GM12878 (cell line): ENCODE measurements around the gene LRRC47.

Experiments
- BACH1 ChIP-seq: fragments of 450-650 bp; IDR thresholded peaks from 2 replicates; pipeline ENCODE4 v1.6.1; 2017; ENCODE audit warnings: mild to moderate bottlenecking, borderline replicate concordance
- CTCF ChIP-seq, 3 experiments: IDR thresholded peaks in 2 of 3; conservative IDR thresholded peaks in 1 of 3; 2 replicates each; pipeline ENCODE4 v1.5.1; 2011; ENCODE audit warnings: low read depth in 3 of 3, low read length in 3 of 3, mild to moderate bottlenecking in 3 of 3, control low read depth in 2 of 3, moderate library complexity in 2 of 3, inconsistent platforms in 1 of 3, mixed read lengths in 1 of 3; ENCODE audit not compliant: control insufficient read depth in 2 of 3, insufficient read depth in 1 of 3; ENCODE audit errors: extremely low read depth in 1 of 3
- EZH2 ChIP-seq: IDR thresholded peaks from 2 replicates; pipeline ENCODE4 v1.6.1; 2012; ENCODE audit warnings: low read depth, mild to moderate bottlenecking, control low read depth, inconsistent platforms, low read length, borderline replicate concordance; ENCODE audit not compliant: control insufficient read depth
- MEF2A ChIP-seq: IDR thresholded peaks from 2 replicates; pipeline ENCODE4 v1.6.1; 2011; ENCODE audit warnings: low read depth, mild to moderate bottlenecking, low read length, moderate library complexity; ENCODE audit not compliant: insufficient read depth
- POLR2A ChIP-seq: IDR thresholded peaks from 2 replicates; pipeline ENCODE4 v1.6.1; 2011; ENCODE audit warnings: low read depth, mild to moderate bottlenecking, low read length
- POLR2AphosphoS5 ChIP-seq: IDR thresholded peaks from 2 replicates; pipeline ENCODE4 v1.6.1; 2011; ENCODE audit warnings: mild to moderate bottlenecking, low read length, inconsistent platforms
- RAD51 ChIP-seq: fragments of 450-650 bp; IDR thresholded peaks from 2 replicates; pipeline ENCODE4 v1.6.1; 2016; ENCODE audit warnings: moderate library complexity, mild to moderate bottlenecking, inconsistent platforms
- SMAD5 ChIP-seq: IDR thresholded peaks from 2 replicates; pipeline ENCODE4 v1.6.1; 2016; ENCODE audit warnings: antibody characterized with exemption, low read depth
- SUZ12 ChIP-seq: fragments of 200-600 bp; sonication (generic); IDR thresholded peaks from one replicate; pipeline ENCODE4 v1.6.1; 2018; ENCODE audit warnings: antibody characterized with exemption, mild to moderate bottlenecking; ENCODE audit not compliant: unreplicated experiment
- ZBTB40 ChIP-seq: fragments of 450-650 bp; IDR thresholded peaks from 2 replicates; pipeline ENCODE4 v1.6.1; 2016; ENCODE audit warnings: mild to moderate bottlenecking, moderate library complexity, borderline replicate concordance

GRCh38 chr1:3817821-3818597, 21.7 kb upstream of the LRRC47 start:
- no peak for TF ChIP-seq SUZ12
- TF ChIP-seq RAD51 = no peak
- no peak for TF ChIP-seq SMAD5
- TF ChIP-seq POLR2A = no peak
- no peak for TF ChIP-seq MEF2A
- TF ChIP-seq CTCF (IDR thresholded peaks at IDR 0.05 in 2 of 3, conservative IDR thresholded peaks at IDR 0.05 in 1 of 3; ENCODE audit: control insufficient read depth in 2 of 3, extremely low read depth in 1 of 3, insufficient read depth in 1 of 3, low read depth in 3 of 3, low read length in 3 of 3) = no peak
- TF ChIP-seq BACH1 = no peak
- no peak for TF ChIP-seq POLR2AphosphoS5
- no peak for TF ChIP-seq EZH2
- no peak for TF ChIP-seq ZBTB40
